ENCODE results near the gene MRPL22. TPM values are rescaled to one million over a fixed set of nuclear protein-coding genes. Genes with fewer than 3 reads are reported as not detected.

Gene MRPL22
- total and polyA plus RNA-seq, 4 donors = 12.5 to 57.3 (median 20.9) TPM

- Histone ChIP-seq H3K4me1 (ENCODE audit: control insufficient read depth in 4 of 4, insufficient read depth in 4 of 4, low read length in 3 of 4) (no peaks in the 10 kb centered on the region), H3K27me3 (ENCODE audit: control insufficient read depth in 4 of 4, insufficient read depth in 4 of 4, low read length in 3 of 4) (no peaks in the 10 kb centered on the region), H3K27ac (ENCODE audit: low read depth in 1 of 2, low read length in 2 of 2) (no peak overlapping the region), H3K9me3 (ENCODE audit: control insufficient read depth in 4 of 4, low read length in 3 of 4) (no peaks in the 10 kb centered on the region), H3K36me3 (ENCODE audit: control insufficient read depth in 4 of 4, insufficient read depth in 3 of 4, low read depth in 1 of 4, low read length in 3 of 4) (peaks cover 17 to 50% (median 30%) of the 10 kb centered on the region in 4 donors), H3K9ac (ENCODE audit: low read depth in 1 of 2, low read length in 2 of 2) (no peak overlapping the region), H3K4me3 (ENCODE audit: low read depth in 1 of 3, low read length in 3 of 3) (no peak overlapping the region)
- TF ChIP-seq FOXA1 (IDR thresholded peaks at IDR 0.05) (no peak), JUND (IDR thresholded peaks at IDR 0.05) (no peak), RAD21 (IDR thresholded peaks at IDR 0.05) (no peak), MAX (IDR thresholded peaks at IDR 0.05) (no peak), TAF1 (conservative IDR thresholded peaks at IDR 0.05) (no peak), GABPA (IDR thresholded peaks at IDR 0.05 in 1 of 2, conservative IDR thresholded peaks at IDR 0.05 in 1 of 2) (no peak), HNF4G (IDR thresholded peaks at IDR 0.05) (no peak), YY1 (IDR thresholded peaks at IDR 0.05) (no peak), HNF4A (conservative IDR thresholded peaks at IDR 0.05) (no peak), FOXA2 (IDR thresholded peaks at IDR 0.05) (no peak), ATF3 (IDR thresholded peaks at IDR 0.05) (no peak), SP1 (IDR thresholded peaks at IDR 0.05) (no peak), CTCF (IDR thresholded peaks at IDR 0.05; ENCODE audit: low read depth, low read length, missing input control) (no peak)
- DNase-seq (ENCODE audit: low spot score) = no peak
- 74% methylated on average over 3 of the region's 3 CpGs for WGBS
These were observed 24.0 kb upstream of the MRPL22 start for GRCh38 chr5:154916874-154917273.

- no peak for DNase-seq (ENCODE audit: low spot score)
- TF ChIP-seq JUND (IDR thresholded peaks at IDR 0.05) (no peak), RXRA (IDR thresholded peaks at IDR 0.05) (no peak), ATF3 (IDR thresholded peaks at IDR 0.05) (no peak), FOXA2 (IDR thresholded peaks at IDR 0.05) (no peak), FOXA1 (IDR thresholded peaks at IDR 0.05) (no peak), REST (IDR thresholded peaks at IDR 0.05) (no peak), GABPA (IDR thresholded peaks at IDR 0.05 in 1 of 2, conservative IDR thresholded peaks at IDR 0.05 in 1 of 2) (no peak), TAF1 (conservative IDR thresholded peaks at IDR 0.05) (no peak), CTCF (IDR thresholded peaks at IDR 0.05; ENCODE audit: low read depth, low read length, missing input control) (no peak), ZBTB33 (IDR thresholded peaks at IDR 0.05) (no peak), NR2F2 (IDR thresholded peaks at IDR 0.05) (no peak), SP1 (IDR thresholded peaks at IDR 0.05) (no peak), RAD21 (IDR thresholded peaks at IDR 0.05) (no peak), EGR1 (IDR thresholded peaks at IDR 0.05; ENCODE audit: low read depth in 2 of 2) (no peak)
- Histone ChIP-seq H3K27ac (ENCODE audit: low read depth in 1 of 2, low read length in 2 of 2) (no peak overlapping the region), H3K4me1 (ENCODE audit: control insufficient read depth in 4 of 4, insufficient read depth in 4 of 4, low read length in 3 of 4) (no peaks in the 10 kb centered on the region), H3K9me3 (ENCODE audit: control insufficient read depth in 4 of 4, low read length in 3 of 4) (no peaks in the 10 kb centered on the region), H3K36me3 (ENCODE audit: control insufficient read depth in 4 of 4, insufficient read depth in 3 of 4, low read depth in 1 of 4, low read length in 3 of 4) (peaks cover 12 to 43% (median 28%) of the 10 kb centered on the region in 4 donors), H3K4me3 (ENCODE audit: low read depth in 1 of 3, low read length in 3 of 3) (no peak overlapping the region), H3K9ac (ENCODE audit: low read depth in 1 of 2, low read length in 2 of 2) (no peak overlapping the region), H3K27me3 (ENCODE audit: control insufficient read depth in 4 of 4, insufficient read depth in 4 of 4, low read length in 3 of 4) (no peaks in the 10 kb centered on the region)
- 87% methylated on average over 4 of the region's 4 CpGs for WGBS
These were observed 23.1 kb upstream of the MRPL22 start for GRCh38 chr5:154917757-154918156.

Data from liver (tissue), 9 donors.